Measurements from ENCODE around the gene MNT. TPM values are rescaled to one million over a fixed set of nuclear protein-coding genes. Genes with fewer than 3 reads are reported as not detected.

Gene MNT
- total and polyA plus RNA-seq, 4 donors: 10.2 to 47.0 (median 14.8) TPM

DNA sequence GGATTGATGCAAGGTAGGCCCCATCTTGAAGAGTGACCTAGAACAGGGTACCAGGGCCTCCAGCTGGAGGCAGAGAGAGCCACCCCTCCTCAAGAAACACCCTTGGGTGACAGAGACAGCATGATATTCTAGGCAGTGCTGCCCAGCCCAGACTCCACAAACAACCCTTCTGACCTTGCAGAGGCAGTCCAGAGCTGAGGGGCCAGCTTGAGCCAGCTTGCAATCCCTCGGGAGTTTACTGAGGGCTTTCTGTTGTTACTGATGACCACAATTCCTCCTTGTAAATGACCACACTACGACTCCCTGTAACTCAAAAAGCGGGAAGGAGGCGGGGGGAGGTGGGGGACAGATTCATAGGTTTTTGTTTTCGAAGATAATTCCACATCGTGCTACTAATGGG lies 18.6 kb upstream of the MNT start:
- TF ChIP-seq, protein P1, sequence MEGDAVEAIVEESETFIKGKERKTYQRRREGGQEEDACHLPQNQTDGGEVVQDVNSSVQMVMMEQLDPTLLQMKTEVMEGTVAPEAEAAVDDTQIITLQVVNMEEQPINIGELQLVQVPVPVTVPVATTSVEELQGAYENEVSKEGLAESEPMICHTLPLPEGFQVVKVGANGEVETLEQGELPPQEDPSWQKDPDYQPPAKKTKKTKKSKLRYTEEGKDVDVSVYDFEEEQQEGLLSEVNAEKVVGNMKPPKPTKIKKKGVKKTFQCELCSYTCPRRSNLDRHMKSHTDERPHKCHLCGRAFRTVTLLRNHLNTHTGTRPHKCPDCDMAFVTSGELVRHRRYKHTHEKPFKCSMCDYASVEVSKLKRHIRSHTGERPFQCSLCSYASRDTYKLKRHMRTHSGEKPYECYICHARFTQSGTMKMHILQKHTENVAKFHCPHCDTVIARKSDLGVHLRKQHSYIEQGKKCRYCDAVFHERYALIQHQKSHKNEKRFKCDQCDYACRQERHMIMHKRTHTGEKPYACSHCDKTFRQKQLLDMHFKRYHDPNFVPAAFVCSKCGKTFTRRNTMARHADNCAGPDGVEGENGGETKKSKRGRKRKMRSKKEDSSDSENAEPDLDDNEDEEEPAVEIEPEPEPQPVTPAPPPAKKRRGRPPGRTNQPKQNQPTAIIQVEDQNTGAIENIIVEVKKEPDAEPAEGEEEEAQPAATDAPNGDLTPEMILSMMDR (IDR thresholded peaks at IDR 0.05; ENCODE audit: control extremely low read depth, extremely low read depth): no peak
- H3K9me3 ChIP-seq (ENCODE audit: control insufficient read depth in 4 of 4, insufficient read depth in 3 of 4, low read length in 3 of 4): no peaks in the 10 kb centered on the region
- ATAC-seq (ENCODE audit: insufficient read depth, low FRiP score) (no peak), DNase-seq (no peak)
- no peak overlapping the region for H3K9ac ChIP-seq (ENCODE audit: insufficient read depth in 1 of 2, low read length in 2 of 2)
- 88 to 95% methylated on average over 6 of the region's 6 CpGs for WGBS, 2 donors
- peaks cover 4 to 24% (median 13%) of the 10 kb centered on the region in 4 donors for H3K36me3 ChIP-seq (ENCODE audit: control insufficient read depth in 4 of 4, insufficient read depth in 4 of 4, low read length in 4 of 4)
- H3K4me1 ChIP-seq (ENCODE audit: control insufficient read depth in 5 of 5, insufficient read depth in 5 of 5, low read length in 5 of 5): peaks cover 0 to 20% (median 3%) of the 10 kb centered on the region in 5 donors
- peak overlapping the region; percentile 27 to 60 for H3K27ac ChIP-seq (ENCODE audit: low read depth in 1 of 2, low read length in 1 of 2)
- no peaks in the 10 kb centered on the region for H3K27me3 ChIP-seq (ENCODE audit: control insufficient read depth in 3 of 3, insufficient read depth in 3 of 3, low read length in 2 of 3)
- no peak overlapping the region for H3K4me3 ChIP-seq

DNA sequence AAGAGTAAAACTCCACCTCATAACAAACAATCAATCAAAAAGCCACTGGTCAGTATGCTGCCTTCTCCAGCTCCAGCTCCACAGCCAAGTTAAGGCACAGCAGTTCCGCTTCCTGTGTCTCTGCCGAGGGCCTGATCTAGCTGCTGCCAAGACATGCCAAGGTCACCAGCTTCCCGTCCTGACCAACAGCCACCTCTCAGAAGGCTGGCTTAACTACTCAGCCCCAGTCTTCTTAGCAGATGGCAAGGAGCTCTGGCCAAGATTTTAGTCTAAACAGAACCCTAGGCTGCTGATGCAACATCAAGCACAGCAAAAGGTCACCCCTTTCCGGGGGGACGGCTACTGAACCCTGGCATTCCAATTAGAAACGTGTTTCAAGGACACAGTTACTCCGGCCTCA lies 17.7 kb upstream of the MNT start:
- TF ChIP-seq, protein P1 (IDR thresholded peaks at IDR 0.05; ENCODE audit: control extremely low read depth, extremely low read depth): no peak
- Histone ChIP-seq H3K27me3 (ENCODE audit: control insufficient read depth in 3 of 3, insufficient read depth in 3 of 3, low read length in 2 of 3) (no peaks in the 10 kb centered on the region), H3K27ac (ENCODE audit: low read depth in 1 of 2, low read length in 1 of 2) (peak overlapping the region in 1 of 2 donors; percentile 5)

DNA sequence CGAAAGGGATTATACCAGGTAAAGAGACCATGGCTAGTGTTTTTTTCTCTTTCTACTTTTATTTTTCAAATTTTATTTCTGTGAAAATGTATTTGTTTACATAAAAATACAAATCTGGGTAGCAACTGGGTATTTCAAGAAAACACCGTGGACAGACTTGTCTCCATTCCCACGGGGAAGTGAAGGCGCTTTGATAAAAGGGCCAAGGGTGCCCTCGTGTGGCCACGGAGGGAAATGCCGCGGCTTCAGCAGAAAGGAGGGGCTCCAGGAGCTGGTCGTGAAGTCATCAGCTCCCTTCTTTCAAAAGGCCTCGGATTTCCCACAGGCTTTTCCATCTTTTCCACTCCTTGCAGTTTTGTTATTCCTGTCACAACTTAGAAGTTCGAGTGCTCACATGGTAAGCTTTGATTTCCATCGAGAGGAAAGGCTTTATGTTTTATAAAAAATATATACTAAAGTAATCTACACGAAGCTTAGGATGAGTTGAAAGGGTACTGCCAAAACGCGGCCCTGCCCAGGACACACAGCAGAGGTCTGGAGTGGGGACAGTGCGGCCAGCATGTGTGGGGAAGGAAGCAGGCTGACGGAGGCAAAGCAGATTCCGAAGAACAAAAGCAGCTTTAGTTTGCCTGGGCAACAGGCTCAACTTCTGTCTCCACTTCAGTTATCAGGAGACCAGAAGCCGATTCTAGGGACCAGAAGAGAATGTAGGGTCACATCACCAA lies 15.3 kb upstream of the MNT start:
- DNase-seq (peak; percentile 92 to 93 (median 93)), ATAC-seq (ENCODE audit: insufficient read depth, low FRiP score) (peak; percentile 82)
- Histone ChIP-seq H3K9ac (ENCODE audit: insufficient read depth in 1 of 2, low read length in 2 of 2) (no peak overlapping the region), H3K4me1 (ENCODE audit: control insufficient read depth in 5 of 5, insufficient read depth in 5 of 5, low read length in 5 of 5) (peaks cover 0 to 13% (median 0%) of the 10 kb centered on the region in 5 donors), H3K36me3 (ENCODE audit: control insufficient read depth in 4 of 4, insufficient read depth in 4 of 4, low read length in 4 of 4) (peaks cover 4 to 23% (median 21%) of the 10 kb centered on the region in 4 donors), H3K27me3 (ENCODE audit: control insufficient read depth in 3 of 3, insufficient read depth in 3 of 3, low read length in 2 of 3) (no peaks in the 10 kb centered on the region), H3K27ac (ENCODE audit: low read depth in 1 of 2, low read length in 1 of 2) (no peak overlapping the region), H3K9me3 (ENCODE audit: control insufficient read depth in 4 of 4, insufficient read depth in 3 of 4, low read length in 3 of 4) (no peaks in the 10 kb centered on the region), H3K4me3 (no peak overlapping the region)
- TF ChIP-seq, protein P1 (IDR thresholded peaks at IDR 0.05; ENCODE audit: control extremely low read depth, extremely low read depth): peak; percentile 99
- WGBS, 2 donors: 35% methylated on average over 19 of the region's 19 CpGs

More for the DNA sequence above, 17.7 kb upstream of the MNT start:
- WGBS, 2 donors: 65 to 70% methylated on average over 7 of the region's 7 CpGs
- DNase-seq (peak in 2 of 3 donors; percentile 33 to 47), ATAC-seq (ENCODE audit: insufficient read depth, low FRiP score) (no peak)
- Histone ChIP-seq H3K9me3 (ENCODE audit: control insufficient read depth in 4 of 4, insufficient read depth in 3 of 4, low read length in 3 of 4) (no peaks in the 10 kb centered on the region), H3K4me3 (no peak overlapping the region), H3K9ac (ENCODE audit: insufficient read depth in 1 of 2, low read length in 2 of 2) (no peak overlapping the region), H3K4me1 (ENCODE audit: control insufficient read depth in 5 of 5, insufficient read depth in 5 of 5, low read length in 5 of 5) (peaks cover 0 to 20% (median 3%) of the 10 kb centered on the region in 5 donors), H3K36me3 (ENCODE audit: control insufficient read depth in 4 of 4, insufficient read depth in 4 of 4, low read length in 4 of 4) (peaks cover 4 to 24% (median 20%) of the 10 kb centered on the region in 4 donors)

Data from lung (tissue), 12 donors.